Measurements from ENCODE around the gene TSBP1. TPM values are rescaled to one million over a fixed set of nuclear protein-coding genes. Genes with fewer than 3 reads are reported as not detected.
"Not testable (repeated sequence)": the region's sequence is repeated elsewhere in the genome, so short reads cannot be mapped to it uniquely, and the experiment has no call there.

TSBP1 gene
- total RNA-seq, 4 donors from 2014 or later: not detected

GRCh38 chr6:32267035-32267434 lies 104.7 kb downstream of the TSBP1 start:
- TF ChIP-seq CTCF (IDR thresholded peaks at IDR 0.05) (no peak), POLR2A (IDR thresholded peaks at IDR 0.05) (no peak)
- DNase-seq: no peak
- Histone ChIP-seq H3K9me3 (no peaks in the 10 kb centered on the region), H3K4me3 (no peak overlapping the region), H3K27me3 (no peaks in the 10 kb centered on the region), H3K4me1 (no peaks in the 10 kb centered on the region), H3K27ac (no peak overlapping the region), H3K36me3 (no peaks in the 10 kb centered on the region)

- not testable (repeated sequence) for H3K27ac ChIP-seq, H3K4me1 ChIP-seq, H3K36me3 ChIP-seq, H3K9me3 ChIP-seq, H3K4me3 ChIP-seq, DNase-seq, H3K27me3 ChIP-seq
Measured at GRCh38 chr6:32257262-32257661, 114.4 kb downstream of the TSBP1 start.

GRCh38 chr6:32255199-32256153 lies 116.2 kb downstream of the TSBP1 start:
- H3K27ac ChIP-seq: peak overlapping the region; percentile 69 to 81 (median 76)
- DNase-seq: peak; percentile 53 to 81 (median 55)
- peak overlapping the region; percentile 31 to 36 (median 34) for H3K4me3 ChIP-seq
- no peak for TF ChIP-seq POLR2A (IDR thresholded peaks at IDR 0.05)
- peak; percentile 23 to 78 (median 49) for TF ChIP-seq CTCF (IDR thresholded peaks at IDR 0.05)
- H3K27me3 ChIP-seq: no peaks in the 10 kb centered on the region
- H3K36me3 ChIP-seq: no peaks in the 10 kb centered on the region
- H3K4me1 ChIP-seq: no peaks in the 10 kb centered on the region
- no peaks in the 10 kb centered on the region for H3K9me3 ChIP-seq

- Histone ChIP-seq H3K27me3 (no peaks in the 10 kb centered on the region), H3K9me3 (no peaks in the 10 kb centered on the region), H3K4me3 (peak overlapping the region; percentile 31 to 36 (median 34)), H3K36me3 (no peaks in the 10 kb centered on the region), H3K27ac (peak overlapping the region; percentile 69 to 81 (median 76)), H3K4me1 (no peaks in the 10 kb centered on the region)
- TF ChIP-seq CTCF (IDR thresholded peaks at IDR 0.05) (no peak), POLR2A (IDR thresholded peaks at IDR 0.05) (no peak)
- DNase-seq: no peak
Measured at GRCh38 chr6:32254761-32255198, 116.9 kb downstream of the TSBP1 start.

GRCh38 chr6:32252331-32253009 lies 119.2 kb downstream of the TSBP1 start:
- Histone ChIP-seq H3K9me3 (no peaks in the 10 kb centered on the region), H3K27ac (peak overlapping the region in 1 of 4 donors; percentile 19), H3K36me3 (no peaks in the 10 kb centered on the region), H3K27me3 (no peaks in the 10 kb centered on the region), H3K4me3 (no peak overlapping the region), H3K4me1 (no peaks in the 10 kb centered on the region)
- no peak for TF ChIP-seq CTCF (IDR thresholded peaks at IDR 0.05)
- TF ChIP-seq POLR2A (IDR thresholded peaks at IDR 0.05): no peak
- no peak for DNase-seq

GRCh38 chr6:32249262-32249661 lies 122.4 kb downstream of the TSBP1 start:
- Histone ChIP-seq H3K4me3 (no peak overlapping the region), H3K27ac (no peak overlapping the region), H3K36me3 (no peaks in the 10 kb centered on the region), H3K4me1 (no peaks in the 10 kb centered on the region), H3K27me3 (no peaks in the 10 kb centered on the region), H3K9me3 (no peaks in the 10 kb centered on the region)
- TF ChIP-seq CTCF (IDR thresholded peaks at IDR 0.05) (no peak), POLR2A (IDR thresholded peaks at IDR 0.05) (no peak)
- no peak for DNase-seq
